HG03432 (cell line): ENCODE measurements around the gene IGF2BP3.
"Not testable (repeated sequence)": the region's sequence is repeated elsewhere in the genome, so short reads cannot be mapped to it uniquely, and the experiment has no call there.

ENCODE experiments used
- ATAC-seq: cut with Tn5 transposase; IDR thresholded peaks from one replicate; pipeline ENCODE4 v1.9.1; 2021; ENCODE audit warnings: mild to moderate bottlenecking, moderate library complexity; ENCODE audit not compliant: unreplicated experiment

IGF2BP3 gene

GRCh38 chr7:23426876-23427275 lies 43.4 kb downstream of the IGF2BP3 start:
- no peak for ATAC-seq

- ATAC-seq, result no peak
These were observed 47.4 kb downstream of the IGF2BP3 start for GRCh38 chr7:23422909-23423308.

- ATAC-seq, result no peak
These were observed 47.9 kb downstream of the IGF2BP3 start for GRCh38 chr7:23422384-23422783.

GRCh38 chr7:23419845-23420244 lies 50.4 kb downstream of the IGF2BP3 start:
- no peak for ATAC-seq

- no peak for ATAC-seq
These were observed 51.1 kb downstream of the IGF2BP3 start for GRCh38 chr7:23419160-23419559.

GRCh38 chr7:23418046-23418445 lies 52.2 kb downstream of the IGF2BP3 start:
- no peak for ATAC-seq

- no peak for ATAC-seq
These were observed 55.1 kb downstream of the IGF2BP3 start for GRCh38 chr7:23415198-23415597.

GRCh38 chr7:23410446-23411183 lies 59.7 kb downstream of the IGF2BP3 start:
- peak; percentile 96 for ATAC-seq

- not testable (repeated sequence) for ATAC-seq
These were observed 63.7 kb downstream of the IGF2BP3 start for GRCh38 chr7:23406564-23406963.

- ATAC-seq, result no peak
These were observed 65.1 kb downstream of the IGF2BP3 start for GRCh38 chr7:23405240-23405618.

GRCh38 chr7:23404546-23405239 lies 65.6 kb downstream of the IGF2BP3 start:
- ATAC-seq, result no peak

GRCh38 chr7:23403970-23404369 lies 66.3 kb downstream of the IGF2BP3 start:
- no peak for ATAC-seq

- not testable (repeated sequence) for ATAC-seq
These were observed 72.2 kb downstream of the IGF2BP3 start for GRCh38 chr7:23398090-23398489.

GRCh38 chr7:23397241-23397640 lies 73.0 kb downstream of the IGF2BP3 start:
- no peak for ATAC-seq

GRCh38 chr7:23396222-23397015 lies 73.9 kb downstream of the IGF2BP3 start:
- no peak for ATAC-seq

- no peak for ATAC-seq
These were observed 75.7 kb downstream of the IGF2BP3 start for GRCh38 chr7:23394488-23395171.

GRCh38 chr7:23393636-23394035 lies 76.7 kb downstream of the IGF2BP3 start:
- ATAC-seq, result no peak

GRCh38 chr7:23389701-23390100 lies 80.6 kb downstream of the IGF2BP3 start:
- no peak for ATAC-seq

- ATAC-seq, result no peak
These were observed 82.7 kb downstream of the IGF2BP3 start for GRCh38 chr7:23387583-23387982.

- peak; percentile 81 for ATAC-seq
These were observed 85.2 kb downstream of the IGF2BP3 start for GRCh38 chr7:23385140-23385539.

GRCh38 chr7:23383225-23383624 lies 87.1 kb downstream of the IGF2BP3 start:
- ATAC-seq, result no peak
